Endothelial cell of umbilical vein (primary cell): ENCODE results near the gene KIF15.

Experiments used
- POLR2A ChIP-seq: IDR thresholded peaks from 2 replicates; pipeline ENCODE4 v1.6.1; 2012; ENCODE audit warnings: low read depth, mild to moderate bottlenecking, control low read depth, low read length
- POLR2AphosphoS5 ChIP-seq: IDR thresholded peaks from 2 replicates; pipeline ENCODE4 v1.6.1; 2012; ENCODE audit warnings: low read depth, mild to moderate bottlenecking, control low read depth, low read length, moderate library complexity; ENCODE audit not compliant: insufficient read depth
- TF ChIP-seq, protein P1 (sequence below): IDR thresholded peaks from 2 replicates; pipeline ENCODE4 v1.6.1; 2011; ENCODE audit not compliant: insufficient read depth, insufficient read length
- TF ChIP-seq, protein P2 (sequence below), 2 donors: IDR thresholded peaks; 1 replicate in 1 of 2; 2 replicates in 1 of 2; pipeline ENCODE4 v1.5.1; 2011; ENCODE audit warnings: low read length in 2 of 2, mild to moderate bottlenecking in 2 of 2, moderate library complexity in 2 of 2, control low read depth in 1 of 2, inconsistent platforms in 1 of 2, low read depth in 1 of 2; ENCODE audit not compliant: insufficient read depth in 1 of 2; ENCODE audit errors: extremely low read depth in 1 of 2

DNA sequence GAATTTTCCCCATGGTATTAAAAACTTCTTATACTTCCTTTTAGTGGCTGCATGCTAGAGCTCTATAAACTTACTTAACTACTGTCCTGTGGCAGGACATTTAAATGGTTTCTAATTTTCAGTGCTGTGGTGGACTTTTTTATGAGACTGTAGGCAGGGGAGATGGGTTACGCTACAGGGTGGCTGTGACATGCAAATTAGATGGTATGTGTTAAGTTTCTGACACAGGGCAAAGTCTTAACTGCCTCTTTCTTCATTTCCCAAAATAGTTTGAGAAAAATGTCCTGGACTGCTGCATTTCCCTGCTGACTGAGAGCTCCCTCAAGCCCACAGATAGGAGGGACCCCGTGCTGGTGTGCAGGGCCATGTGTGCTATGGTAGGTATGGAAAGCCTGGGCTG, 134.8 kb downstream of the KIF15 start:
- TF ChIP-seq POLR2AphosphoS5, result no peak
- TF ChIP-seq POLR2A, result no peak
- TF ChIP-seq, protein P1, sequence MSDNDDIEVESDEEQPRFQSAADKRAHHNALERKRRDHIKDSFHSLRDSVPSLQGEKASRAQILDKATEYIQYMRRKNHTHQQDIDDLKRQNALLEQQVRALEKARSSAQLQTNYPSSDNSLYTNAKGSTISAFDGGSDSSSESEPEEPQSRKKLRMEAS, result no peak
- TF ChIP-seq, protein P2, sequence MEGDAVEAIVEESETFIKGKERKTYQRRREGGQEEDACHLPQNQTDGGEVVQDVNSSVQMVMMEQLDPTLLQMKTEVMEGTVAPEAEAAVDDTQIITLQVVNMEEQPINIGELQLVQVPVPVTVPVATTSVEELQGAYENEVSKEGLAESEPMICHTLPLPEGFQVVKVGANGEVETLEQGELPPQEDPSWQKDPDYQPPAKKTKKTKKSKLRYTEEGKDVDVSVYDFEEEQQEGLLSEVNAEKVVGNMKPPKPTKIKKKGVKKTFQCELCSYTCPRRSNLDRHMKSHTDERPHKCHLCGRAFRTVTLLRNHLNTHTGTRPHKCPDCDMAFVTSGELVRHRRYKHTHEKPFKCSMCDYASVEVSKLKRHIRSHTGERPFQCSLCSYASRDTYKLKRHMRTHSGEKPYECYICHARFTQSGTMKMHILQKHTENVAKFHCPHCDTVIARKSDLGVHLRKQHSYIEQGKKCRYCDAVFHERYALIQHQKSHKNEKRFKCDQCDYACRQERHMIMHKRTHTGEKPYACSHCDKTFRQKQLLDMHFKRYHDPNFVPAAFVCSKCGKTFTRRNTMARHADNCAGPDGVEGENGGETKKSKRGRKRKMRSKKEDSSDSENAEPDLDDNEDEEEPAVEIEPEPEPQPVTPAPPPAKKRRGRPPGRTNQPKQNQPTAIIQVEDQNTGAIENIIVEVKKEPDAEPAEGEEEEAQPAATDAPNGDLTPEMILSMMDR (IDR thresholded peaks at IDR 0.05; ENCODE audit: extremely low read depth in 1 of 2, insufficient read depth in 1 of 2, low read depth in 1 of 2, low read length in 2 of 2), result no peak
